ENCODE data around the gene TLE2.
"Not testable (repeated sequence)": the region's sequence is repeated elsewhere in the genome, so short reads cannot be mapped to it uniquely, and the experiment has no call there.

The TLE2 gene

GRCh38 chr19:3012621-3013262, 16.3 kb downstream of the TLE2 start:
- DNase-seq, result no peak

DNA sequence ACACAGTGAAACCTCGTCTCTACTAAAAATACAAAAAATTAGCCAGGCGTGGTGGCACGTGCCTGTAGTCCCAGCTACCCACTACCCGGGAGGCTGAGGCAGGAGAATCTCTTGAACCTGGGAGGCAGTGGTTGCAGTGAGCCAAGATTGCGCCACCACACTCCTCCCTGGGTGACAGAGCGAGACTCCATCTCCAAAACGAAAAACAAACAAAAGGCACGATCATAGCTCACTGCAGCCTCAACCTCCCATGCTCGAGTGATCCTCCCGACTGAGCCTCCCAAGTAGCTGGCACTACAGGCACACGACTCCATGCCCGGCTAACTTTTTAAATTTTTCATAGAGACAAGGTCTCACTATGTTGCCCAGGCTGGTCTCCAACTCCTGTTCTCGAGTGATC, 17.0 kb downstream of the TLE2 start:
- not testable (repeated sequence) for DNase-seq

DNA sequence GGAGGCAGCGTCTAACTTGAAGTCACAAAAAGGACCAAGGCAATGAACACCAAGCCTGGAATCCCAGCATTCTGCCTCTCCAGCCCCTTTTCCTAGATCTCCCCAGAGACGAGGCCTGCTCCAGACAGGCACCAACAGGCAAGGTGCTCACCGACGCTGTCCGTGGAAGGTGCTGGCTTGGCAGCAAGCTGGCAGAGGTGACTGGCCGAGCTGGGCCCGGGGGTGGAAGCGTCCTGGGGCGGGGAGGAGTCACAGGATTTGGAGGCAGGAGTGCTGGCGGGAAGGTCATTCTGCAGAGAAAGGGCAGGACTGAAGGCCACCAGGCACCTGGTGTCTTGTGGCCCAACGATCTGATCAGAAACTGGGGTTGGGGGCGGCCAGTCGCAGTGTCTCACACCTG, 18.2 kb downstream of the TLE2 start:
- no peak for DNase-seq

- no peak for DNase-seq
These were observed 20.1 kb downstream of the TLE2 start for GRCh38 chr19:3008994-3009393.

GRCh38 chr19:3007975-3008374, 21.1 kb downstream of the TLE2 start:
- DNase-seq, result no peak

DNA sequence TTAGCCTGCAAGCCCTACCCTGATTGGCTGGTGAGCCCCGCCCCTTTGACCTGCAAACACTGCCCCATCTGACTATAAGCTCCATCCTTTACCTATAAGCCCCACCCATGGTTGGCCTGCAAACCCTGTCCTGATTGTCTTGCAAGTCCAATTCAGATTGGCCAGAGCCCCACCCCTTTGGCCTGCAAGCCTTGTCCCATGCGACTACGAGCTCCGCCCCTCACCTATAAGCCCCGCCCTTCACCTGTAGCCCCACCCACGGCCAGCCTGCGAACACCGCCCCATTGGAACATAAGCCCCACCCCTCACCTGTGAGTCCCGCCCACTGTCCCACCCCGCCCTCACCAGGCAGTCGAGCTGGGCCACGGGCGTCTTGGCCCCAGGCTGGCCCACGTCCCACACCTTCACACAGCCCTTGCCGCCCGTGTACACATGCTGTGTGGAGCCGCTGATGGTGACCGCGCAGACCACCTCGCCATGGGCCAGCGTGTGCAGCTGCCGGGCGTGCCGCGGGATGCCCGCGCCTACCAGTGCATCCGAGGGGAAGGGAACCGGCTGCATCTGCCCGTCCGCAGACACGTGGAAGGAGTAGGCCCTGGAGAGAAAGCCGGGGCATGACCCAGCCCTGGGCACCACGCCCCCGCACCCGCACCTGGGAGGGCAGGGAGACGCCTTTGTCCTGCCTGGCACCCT, 22.9 kb downstream of the TLE2 start:
- DNase-seq, result no peak

GRCh38 chr19:3005345-3005744, 23.7 kb downstream of the TLE2 start:
- no peak for DNase-seq

DNA sequence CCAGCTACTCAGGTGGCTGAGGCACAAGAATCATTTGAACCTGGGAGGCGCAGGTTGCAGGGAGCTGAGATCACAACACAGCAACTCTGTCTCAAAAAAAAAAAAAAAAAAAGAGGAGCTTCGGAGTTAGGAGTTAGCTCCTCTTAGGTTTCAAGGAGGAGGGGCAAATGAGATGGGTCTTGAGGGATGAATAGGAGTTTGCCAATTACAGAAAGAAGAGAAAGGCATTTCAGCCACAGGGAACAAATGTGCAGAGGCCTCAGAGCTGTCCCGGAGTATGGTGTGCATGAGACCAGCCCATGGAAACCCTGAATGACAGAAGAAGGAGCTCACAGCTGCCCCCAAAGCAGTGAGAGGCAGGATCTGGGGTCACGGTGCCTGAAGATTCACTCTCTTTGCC, 24.6 kb downstream of the TLE2 start:
- DNase-seq, result no peak

GRCh38 chr19:3003046-3003445, 26.0 kb downstream of the TLE2 start:
- DNase-seq, result no peak

DNA sequence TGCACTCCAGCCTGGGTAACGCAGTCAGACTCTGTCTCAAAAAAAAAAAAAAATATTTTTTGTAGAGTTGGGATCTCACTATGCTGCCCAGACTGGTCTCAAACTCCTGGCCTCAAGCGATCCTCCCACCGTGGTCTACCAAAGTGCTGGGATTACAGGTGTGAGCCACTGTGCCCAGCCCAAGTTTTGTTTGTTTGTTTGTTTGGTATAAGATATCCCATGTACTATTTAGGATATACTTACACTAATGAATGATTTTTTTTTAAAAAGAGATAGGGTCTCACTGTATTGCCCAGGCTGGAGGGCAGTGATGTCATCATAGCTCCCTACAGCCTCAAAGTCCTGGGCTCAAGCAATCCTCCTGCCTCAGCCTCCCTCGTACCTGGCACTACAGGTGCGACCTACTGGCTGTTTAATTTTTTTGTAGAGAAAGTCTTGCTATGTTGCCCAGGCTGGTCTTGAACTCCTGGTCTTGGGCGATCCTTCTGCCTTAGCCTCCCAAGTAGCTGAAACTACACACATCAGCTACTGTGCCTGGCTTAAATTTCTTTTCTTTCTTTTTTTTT, 27.8 kb downstream of the TLE2 start:
- no peak for DNase-seq

DNA sequence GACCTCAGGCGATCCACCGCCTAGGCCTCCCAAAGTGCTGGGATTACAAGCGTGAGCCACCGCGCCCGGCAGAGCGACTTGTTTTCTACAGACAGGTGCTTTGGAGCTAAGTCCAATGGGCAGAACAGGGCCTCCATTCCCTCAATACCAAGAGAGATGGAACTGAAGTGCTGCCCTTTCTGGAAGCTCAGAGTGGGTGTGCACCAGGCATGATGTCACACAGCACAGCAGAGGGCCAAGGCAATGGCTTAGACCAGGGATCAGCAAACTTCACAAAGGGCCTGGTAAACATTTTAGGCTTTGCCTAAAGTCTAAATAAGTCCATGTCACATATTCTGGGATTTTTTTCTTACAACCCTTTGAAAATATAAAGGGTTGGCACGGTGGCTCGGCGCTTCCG, 30.4 kb downstream of the TLE2 start:
- no peak for DNase-seq

GRCh38 chr19:2997720-2998119, 31.4 kb downstream of the TLE2 start:
- no peak for DNase-seq

- DNase-seq, result no peak
These were observed 34.4 kb downstream of the TLE2 start for GRCh38 chr19:2994588-2995131.

- DNase-seq, result no peak
These were observed 35.5 kb downstream of the TLE2 start for GRCh38 chr19:2993579-2993978.

- DNase-seq, result no peak
These were observed 36.1 kb downstream of the TLE2 start for GRCh38 chr19:2992958-2993357.

- DNase-seq, result not testable (repeated sequence)
These were observed 36.7 kb downstream of the TLE2 start for GRCh38 chr19:2992333-2992732.

- DNase-seq, result no peak
These were observed 39.7 kb downstream of the TLE2 start for GRCh38 chr19:2989236-2989946.

DNA sequence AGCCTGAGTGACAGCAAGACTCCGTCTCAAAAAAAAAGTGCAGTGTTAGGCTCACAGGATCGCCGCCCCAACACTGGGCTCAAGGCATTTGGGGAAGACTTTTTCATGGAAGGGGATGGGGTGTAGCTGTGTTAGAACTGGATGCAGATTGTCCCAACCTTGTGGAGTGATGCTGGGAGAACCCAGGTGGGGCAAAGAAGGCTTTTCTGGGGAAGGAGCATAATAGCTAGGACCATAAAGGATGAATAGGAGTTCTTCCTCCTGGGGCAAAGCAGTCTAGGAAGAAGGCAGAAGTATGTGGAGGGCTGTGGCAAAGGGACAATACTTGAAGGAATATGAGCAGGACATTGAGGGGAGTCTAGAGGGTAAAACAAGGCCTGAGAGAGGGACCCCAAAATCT, 40.5 kb downstream of the TLE2 start:
- DNase-seq, result no peak

DNA sequence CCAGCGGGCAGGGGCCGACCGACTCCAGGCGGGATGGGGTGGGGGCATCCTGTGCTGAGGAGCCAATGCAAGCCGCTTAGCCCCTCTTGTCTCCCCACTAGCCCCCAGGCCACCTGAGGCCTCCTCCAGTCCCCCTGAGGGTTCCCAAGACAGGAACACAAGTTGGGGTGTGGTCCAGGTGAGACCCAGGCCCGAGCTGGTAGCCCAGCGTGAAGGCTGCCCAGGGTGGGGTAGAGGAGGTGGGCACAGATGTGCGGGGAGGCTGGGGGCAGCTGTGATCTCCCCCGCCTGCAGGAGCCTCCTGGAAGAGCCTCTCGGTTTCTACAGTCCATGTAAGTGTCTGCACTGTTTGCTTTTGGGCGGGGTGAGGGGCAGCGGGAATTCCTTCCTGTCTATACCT, 41.3 kb downstream of the TLE2 start:
- no peak for DNase-seq

GRCh38 chr19:2986951-2987524, 42.0 kb downstream of the TLE2 start:
- no peak for DNase-seq

GRCh38 chr19:2984215-2984528, 44.9 kb downstream of the TLE2 start:
- no peak for DNase-seq

DNA sequence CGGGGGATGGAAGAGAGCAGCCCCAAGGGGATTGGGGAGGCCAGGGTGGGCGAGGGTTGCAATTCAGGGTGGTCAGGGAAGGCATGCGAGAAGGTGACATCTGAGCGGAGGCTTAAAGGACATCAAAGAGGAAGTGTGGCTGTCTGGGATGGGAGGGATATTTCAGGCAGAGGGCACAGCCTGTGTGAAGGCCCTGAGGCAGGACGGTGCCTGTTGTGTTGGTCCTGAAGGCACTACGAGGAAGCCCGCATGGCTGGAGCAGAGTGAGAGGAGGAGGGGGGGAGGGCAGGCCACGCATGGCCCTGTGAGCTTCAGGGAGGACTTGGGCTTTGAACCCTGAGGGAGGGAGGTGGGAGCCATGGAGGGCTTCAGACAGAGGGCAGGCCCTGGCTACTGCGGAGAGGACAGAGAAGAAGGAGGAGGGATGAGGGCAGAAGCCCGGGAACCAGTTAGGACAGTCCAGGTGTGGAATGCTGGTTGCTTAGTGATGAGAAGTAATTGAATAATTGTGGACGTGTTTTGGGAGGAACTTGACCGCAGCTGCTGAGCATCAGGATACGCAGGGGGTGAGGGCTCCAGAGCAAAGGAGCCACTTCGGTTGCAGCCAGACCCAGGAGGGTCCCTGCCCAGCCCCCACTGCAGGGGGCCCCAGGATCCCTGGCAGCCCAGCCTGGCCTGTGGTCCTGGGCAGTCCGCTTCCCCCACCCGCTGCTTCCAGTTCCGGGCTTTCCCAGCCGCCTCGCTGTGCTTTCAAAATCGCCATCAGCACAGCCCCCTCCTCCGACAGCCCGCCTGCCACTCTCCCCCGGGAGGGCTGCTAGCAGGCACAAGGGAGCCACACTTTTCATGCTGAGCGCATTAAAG, 45.5 kb downstream of the TLE2 start:
- DNase-seq, result no peak

- DNase-seq, result no peak
These were observed 46.1 kb downstream of the TLE2 start for GRCh38 chr19:2982983-2983350.

Measured in GOT3 (cell line).